ENCODE measurements around the gene JARID2. TPM values are rescaled to one million over a fixed set of nuclear protein-coding genes. Genes with fewer than 3 reads are reported as not detected.

The JARID2 gene
- polyA plus RNA-seq, 1 experiment = 6.1 TPM

DNA sequence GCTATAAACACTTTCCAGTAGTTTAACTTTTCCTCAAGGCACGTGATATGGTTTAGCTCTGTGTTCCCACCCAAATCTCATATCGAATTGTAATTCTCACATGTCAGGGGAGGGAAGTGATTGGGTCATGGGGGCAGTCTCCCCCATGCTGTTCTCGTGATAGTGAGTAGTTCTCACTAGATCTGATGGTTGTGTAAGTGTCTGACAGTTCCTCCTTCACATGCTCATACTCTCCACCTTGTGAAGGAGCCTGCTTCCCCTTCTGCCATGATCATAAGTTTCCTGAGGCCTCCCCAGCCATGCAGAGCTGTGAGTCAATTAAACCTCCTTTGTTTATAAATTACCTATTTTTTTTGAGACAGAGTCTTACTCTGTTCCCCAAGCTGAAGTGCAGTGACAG, 289.1 kb downstream of the JARID2 start:
- TF ChIP-seq, protein P1, sequence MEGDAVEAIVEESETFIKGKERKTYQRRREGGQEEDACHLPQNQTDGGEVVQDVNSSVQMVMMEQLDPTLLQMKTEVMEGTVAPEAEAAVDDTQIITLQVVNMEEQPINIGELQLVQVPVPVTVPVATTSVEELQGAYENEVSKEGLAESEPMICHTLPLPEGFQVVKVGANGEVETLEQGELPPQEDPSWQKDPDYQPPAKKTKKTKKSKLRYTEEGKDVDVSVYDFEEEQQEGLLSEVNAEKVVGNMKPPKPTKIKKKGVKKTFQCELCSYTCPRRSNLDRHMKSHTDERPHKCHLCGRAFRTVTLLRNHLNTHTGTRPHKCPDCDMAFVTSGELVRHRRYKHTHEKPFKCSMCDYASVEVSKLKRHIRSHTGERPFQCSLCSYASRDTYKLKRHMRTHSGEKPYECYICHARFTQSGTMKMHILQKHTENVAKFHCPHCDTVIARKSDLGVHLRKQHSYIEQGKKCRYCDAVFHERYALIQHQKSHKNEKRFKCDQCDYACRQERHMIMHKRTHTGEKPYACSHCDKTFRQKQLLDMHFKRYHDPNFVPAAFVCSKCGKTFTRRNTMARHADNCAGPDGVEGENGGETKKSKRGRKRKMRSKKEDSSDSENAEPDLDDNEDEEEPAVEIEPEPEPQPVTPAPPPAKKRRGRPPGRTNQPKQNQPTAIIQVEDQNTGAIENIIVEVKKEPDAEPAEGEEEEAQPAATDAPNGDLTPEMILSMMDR (IDR thresholded peaks at IDR 0.05; ENCODE audit: insufficient read depth, low read depth, low read length) = no peak
- POLR2A ChIA-PET = no interaction called here
- no peaks in the 10 kb centered on the region for H3K27me3 ChIP-seq (ENCODE audit: control insufficient read depth, insufficient read depth, low read length)
- no peak overlapping the region for H3K4me3 ChIP-seq (ENCODE audit: low read depth, low read length)
- peaks cover 2% of the 10 kb centered on the region for H3K36me3 ChIP-seq (ENCODE audit: control insufficient read depth, insufficient read depth, low read length)
- CTCF ChIA-PET = interaction anchor here (1.1 to 1.6 kb wide), 2 partner anchors 11 to 15 kb away, joined by 4 to 5 read pairs; no protein-coding TSS in a partner anchor
- no peak for DNase-seq (ENCODE audit: low read depth)

DNA sequence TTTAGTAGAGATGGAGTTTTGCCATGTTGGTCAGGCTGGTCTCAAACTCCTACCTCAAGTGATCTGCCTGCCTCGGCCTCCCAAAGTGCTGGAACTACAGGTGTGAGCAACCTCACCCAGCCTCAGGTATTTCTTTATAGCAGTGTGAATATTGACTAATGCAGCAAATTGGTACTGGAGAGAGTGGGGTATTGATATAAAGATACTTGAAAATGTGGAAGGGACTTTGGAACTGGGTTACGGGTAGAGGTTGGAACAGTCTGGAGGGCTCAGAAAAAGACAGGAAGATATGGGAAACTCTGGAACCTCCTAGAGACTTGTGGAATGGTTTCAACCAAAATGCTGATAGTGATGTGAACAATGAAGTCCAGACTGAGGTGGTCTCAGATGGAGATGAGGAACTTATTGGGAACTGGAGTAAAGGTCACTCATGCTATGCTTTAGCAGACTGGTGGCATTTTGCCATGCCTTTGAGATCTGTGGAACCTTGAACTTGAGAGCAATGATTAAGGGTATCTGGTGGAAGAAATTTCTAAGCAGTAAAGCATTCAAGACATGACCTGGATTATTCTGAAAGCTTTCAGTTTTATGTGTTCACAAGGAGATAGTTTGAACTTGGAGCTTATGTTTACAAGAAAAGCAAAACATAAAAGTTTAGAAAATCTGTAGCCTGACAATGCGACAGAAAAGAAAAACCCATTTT, 289.8 kb downstream of the JARID2 start:
- POLR2A ChIA-PET = no interaction called here
- Histone ChIP-seq H3K36me3 (ENCODE audit: control insufficient read depth, insufficient read depth, low read length) (peaks cover 2% of the 10 kb centered on the region), H3K4me3 (ENCODE audit: low read depth, low read length) (no peak overlapping the region), H3K27me3 (ENCODE audit: control insufficient read depth, insufficient read depth, low read length) (no peaks in the 10 kb centered on the region)
- no peak for DNase-seq (ENCODE audit: low read depth)
- CTCF ChIA-PET = no interaction called here
- TF ChIP-seq, protein P1 (IDR thresholded peaks at IDR 0.05; ENCODE audit: insufficient read depth, low read depth, low read length) = no peak

- Histone ChIP-seq H3K36me3 (ENCODE audit: control insufficient read depth, insufficient read depth, low read length) (no peaks in the 10 kb centered on the region; the same call in none of the 2 replicates), H3K27me3 (ENCODE audit: control insufficient read depth, insufficient read depth, low read length) (no peaks in the 10 kb centered on the region), H3K4me3 (ENCODE audit: low read depth, low read length) (no peak overlapping the region)
- POLR2A ChIA-PET = no interaction called here
- CTCF ChIA-PET = no interaction called here
- DNase-seq (ENCODE audit: low read depth) = no peak
- TF ChIP-seq, protein P1 (IDR thresholded peaks at IDR 0.05; ENCODE audit: insufficient read depth, low read depth, low read length) = no peak
These were observed 290.5 kb downstream of the JARID2 start for GRCh38 chr6:15536198-15536955.

DNA sequence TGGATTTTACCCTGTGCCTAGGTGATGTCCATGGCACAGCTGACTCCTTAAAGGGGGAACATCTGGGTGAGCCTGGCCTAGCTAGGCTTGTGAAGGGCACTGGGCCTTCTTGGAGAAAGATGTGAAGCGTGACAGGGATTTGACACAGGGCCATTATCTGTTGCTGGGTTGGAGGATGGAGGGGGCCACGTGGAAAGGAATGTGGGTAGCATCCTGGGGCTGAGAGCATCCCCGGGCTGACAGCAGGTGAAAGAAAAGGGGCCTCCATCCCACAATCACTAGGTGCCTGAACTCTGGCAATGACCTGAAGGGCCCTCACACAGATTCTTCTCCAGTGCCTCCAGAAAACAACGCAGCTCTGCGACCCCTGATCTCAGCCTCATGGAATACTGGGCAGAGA, 292.2 kb downstream of the JARID2 start:
- H3K4me3 ChIP-seq (ENCODE audit: low read depth, low read length) = no peak overlapping the region

More for the DNA sequence above, 292.2 kb downstream of the JARID2 start:
- DNase-seq (ENCODE audit: low read depth) = no peak
- Histone ChIP-seq H3K27me3 (ENCODE audit: control insufficient read depth, insufficient read depth, low read length) (no peaks in the 10 kb centered on the region), H3K36me3 (ENCODE audit: control insufficient read depth, insufficient read depth, low read length) (no peaks in the 10 kb centered on the region; the same call in none of the 2 replicates)
- POLR2A ChIA-PET = no interaction called here
- CTCF ChIA-PET = interaction anchor here (1.4 kb wide), 1 partner anchor 16 kb away, joined by 3 read pairs; no protein-coding TSS in a partner anchor
- TF ChIP-seq, protein P1 (IDR thresholded peaks at IDR 0.05; ENCODE audit: insufficient read depth, low read depth, low read length) = no peak
